Memory B cell (primary cell): ENCODE results near the gene CCDC154.

Experiments
- ATAC-seq: fragments of 150-1000 bp; cut with Tn5 transposase; 2 replicates; pipeline ENCODE4 v1.10.0; 2021; ENCODE audit warnings: low read depth, mild to moderate bottlenecking, moderate library complexity
- DNase-seq, 2 donors: peaks; one replicate each; pipeline ENCODE4 v3.0.0; 2022; ENCODE audit warnings: low spot score in 2 of 2
- H3K27ac Mint-ChIP-seq: one replicate; pipeline ENCODE4 v1.8.0; 2022; ENCODE audit warnings: mild to moderate bottlenecking, moderate library complexity, mixed read lengths
- H3K27me3 Mint-ChIP-seq: one replicate; pipeline ENCODE4 v1.8.0; 2022; ENCODE audit warnings: mixed read lengths
- H3K36me3 Mint-ChIP-seq: one replicate; pipeline ENCODE4 v1.8.0; 2022; ENCODE audit warnings: mild to moderate bottlenecking, mixed read lengths
- H3K4me1 Mint-ChIP-seq: one replicate; pipeline ENCODE4 v1.8.0; 2022; ENCODE audit warnings: mixed read lengths
- H3K4me3 Mint-ChIP-seq: one replicate; pipeline ENCODE4 v1.8.0; 2022; ENCODE audit warnings: mild to moderate bottlenecking, moderate library complexity, mixed read lengths
- H3K9me3 Mint-ChIP-seq: one replicate; pipeline ENCODE4 v1.8.0; 2022; ENCODE audit warnings: mixed read lengths

The CCDC154 gene

GRCh38 chr16:1454561-1454960 lies 10.2 kb upstream of the CCDC154 start:
- DNase-seq (no peak), ATAC-seq (no peak)
- Mint-ChIP-seq H3K27me3 (no peaks in the 10 kb centered on the region), H3K27ac (no peak overlapping the region), H3K4me3 (no peak overlapping the region), H3K36me3 (peaks cover 19% of the 10 kb centered on the region), H3K9me3 (no peaks in the 10 kb centered on the region), H3K4me1 (peaks cover 12% of the 10 kb centered on the region)

DNA sequence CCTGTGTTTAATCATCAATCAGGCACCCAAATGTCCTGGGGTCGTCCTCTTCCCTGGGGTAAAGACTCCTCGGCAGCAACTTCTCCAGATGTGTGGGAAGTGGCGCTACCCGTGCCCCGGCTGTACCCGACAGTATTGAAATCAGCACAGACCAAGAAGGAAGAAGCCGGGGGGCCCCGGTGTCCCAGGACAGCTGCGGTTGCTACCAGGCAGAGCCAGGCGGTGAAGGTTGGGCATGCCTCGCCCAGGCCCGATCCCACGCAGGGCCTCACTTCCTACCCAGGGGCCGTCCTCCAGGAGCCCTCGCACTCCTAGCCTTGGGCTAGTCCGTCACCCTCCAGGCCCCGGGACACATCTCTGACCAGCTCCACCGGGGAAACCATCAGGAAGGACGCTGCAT lies 9.0 kb upstream of the CCDC154 start:
- Mint-ChIP-seq H3K4me3 (no peak overlapping the region), H3K27ac (no peak overlapping the region), H3K27me3 (no peaks in the 10 kb centered on the region), H3K9me3 (no peaks in the 10 kb centered on the region), H3K4me1 (peaks cover 3% of the 10 kb centered on the region), H3K36me3 (peaks cover 11% of the 10 kb centered on the region)
- DNase-seq (no peak), ATAC-seq (no peak)

GRCh38 chr16:1452530-1452929 lies 8.2 kb upstream of the CCDC154 start:
- Mint-ChIP-seq H3K9me3 (no peaks in the 10 kb centered on the region), H3K36me3 (peaks cover 9% of the 10 kb centered on the region), H3K27ac (no peak overlapping the region), H3K4me1 (no peaks in the 10 kb centered on the region), H3K4me3 (no peak overlapping the region), H3K27me3 (no peaks in the 10 kb centered on the region)
- no peak for ATAC-seq
- DNase-seq = no peak

DNA sequence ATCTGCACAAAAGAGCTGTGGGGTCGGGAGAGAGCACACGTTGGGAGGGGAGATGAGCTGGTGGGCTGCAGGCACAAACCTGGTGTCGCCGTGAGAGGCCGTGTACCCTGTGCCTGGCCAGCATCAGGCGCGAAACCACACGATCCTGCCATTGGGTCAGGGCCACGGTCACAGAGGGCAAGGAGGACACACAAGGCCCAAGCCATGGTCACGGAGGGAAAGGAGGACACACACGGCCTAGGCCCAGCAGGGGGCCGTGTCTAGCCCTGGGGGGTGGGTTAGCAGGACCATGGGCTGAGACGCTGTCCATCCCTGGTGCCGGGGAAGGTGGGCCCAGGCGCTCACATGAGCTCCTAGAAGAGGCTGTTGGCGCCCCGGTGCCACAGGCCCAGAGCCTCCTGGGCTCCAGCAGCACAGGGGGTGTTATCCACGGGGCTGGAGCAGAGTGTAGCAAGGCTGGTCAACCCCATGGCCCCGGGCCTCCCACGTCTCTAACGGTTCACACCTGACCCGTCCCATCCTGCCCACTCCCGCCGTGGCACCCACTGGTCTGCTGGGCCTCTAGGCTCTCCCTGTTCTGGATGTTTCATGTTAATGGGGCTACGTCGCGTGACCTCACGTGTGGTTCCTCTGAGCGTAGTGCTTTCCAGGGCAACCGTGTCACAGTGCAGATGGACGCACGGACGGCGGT lies 7.5 kb upstream of the CCDC154 start:
- Mint-ChIP-seq H3K9me3 (no peaks in the 10 kb centered on the region), H3K36me3 (peaks cover 9% of the 10 kb centered on the region), H3K27me3 (no peaks in the 10 kb centered on the region), H3K4me3 (no peak overlapping the region), H3K27ac (no peak overlapping the region), H3K4me1 (no peaks in the 10 kb centered on the region)
- ATAC-seq = no peak
- DNase-seq = no peak

DNA sequence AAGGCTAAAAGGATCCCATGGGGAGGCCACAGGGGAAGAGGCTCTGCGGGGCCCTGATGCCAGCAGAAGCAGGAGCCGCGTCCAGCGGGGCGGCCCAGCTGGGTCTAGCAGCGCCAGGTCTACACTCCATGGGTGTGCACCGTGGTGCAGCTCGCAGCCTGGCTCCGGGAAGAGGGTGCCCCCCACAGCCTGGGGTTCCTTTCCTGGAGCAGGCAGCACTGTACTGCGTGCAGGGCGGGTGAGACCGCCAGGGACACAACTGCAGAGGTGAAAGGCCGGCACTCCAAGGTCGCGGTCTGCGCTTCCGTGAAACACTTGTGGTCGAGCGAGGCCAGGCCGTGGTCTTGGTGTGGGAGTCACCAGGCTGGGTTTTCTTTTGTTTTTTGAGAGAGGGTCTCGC lies 6.5 kb upstream of the CCDC154 start:
- DNase-seq (no peak), ATAC-seq (no peak)
- Mint-ChIP-seq H3K9me3 (no peaks in the 10 kb centered on the region), H3K36me3 (peaks cover 10% of the 10 kb centered on the region), H3K27me3 (no peaks in the 10 kb centered on the region), H3K4me1 (no peaks in the 10 kb centered on the region), H3K4me3 (no peak overlapping the region), H3K27ac (no peak overlapping the region)

GRCh38 chr16:1450218-1450617 lies 5.9 kb upstream of the CCDC154 start:
- ATAC-seq (no peak), DNase-seq (no peak)
- no peaks in the 10 kb centered on the region for H3K9me3 Mint-ChIP-seq
- peaks cover 10% of the 10 kb centered on the region for H3K36me3 Mint-ChIP-seq
- H3K27ac Mint-ChIP-seq = no peak overlapping the region
- H3K4me1 Mint-ChIP-seq = no peaks in the 10 kb centered on the region
- no peaks in the 10 kb centered on the region for H3K27me3 Mint-ChIP-seq
- no peak overlapping the region for H3K4me3 Mint-ChIP-seq

- no peaks in the 10 kb centered on the region for H3K9me3 Mint-ChIP-seq
- H3K27me3 Mint-ChIP-seq = no peaks in the 10 kb centered on the region
- peak overlapping the region; percentile 60 for H3K27ac Mint-ChIP-seq
- DNase-seq (no peak), ATAC-seq (no peak)
- peaks cover 2% of the 10 kb centered on the region for H3K4me1 Mint-ChIP-seq
- peaks cover 10% of the 10 kb centered on the region for H3K36me3 Mint-ChIP-seq
- H3K4me3 Mint-ChIP-seq = no peak overlapping the region
Observed at GRCh38 chr16:1449201-1449788, 4.9 kb upstream of the CCDC154 start.

DNA sequence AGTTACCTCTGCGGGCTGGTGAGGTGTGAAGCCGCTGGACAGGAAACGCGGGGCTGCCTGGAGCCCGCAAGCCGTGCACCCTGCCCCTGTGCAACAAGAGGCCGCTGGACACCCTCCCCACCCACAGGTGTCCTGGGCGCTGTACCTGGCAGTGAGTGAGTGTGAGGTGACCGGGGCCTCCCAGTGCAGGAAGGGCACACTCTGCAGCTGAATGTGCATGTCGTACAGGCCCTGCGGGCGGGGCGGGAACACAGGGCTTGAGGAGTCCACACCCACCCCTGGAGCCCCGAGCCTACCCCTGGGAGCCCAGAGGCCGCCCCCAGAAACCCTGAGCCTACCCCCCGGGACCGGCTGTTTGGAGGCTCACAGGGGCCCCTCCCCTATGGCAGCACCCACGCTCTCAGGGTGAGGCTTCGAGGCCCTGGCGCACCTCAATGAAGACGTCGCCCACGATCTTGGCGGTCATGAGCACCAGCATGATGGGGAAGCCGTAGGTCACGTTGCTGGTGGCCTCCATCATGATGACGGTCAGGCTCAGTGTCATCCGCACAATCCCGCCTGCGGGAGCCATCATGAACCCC lies 4.3 kb upstream of the CCDC154 start:
- Mint-ChIP-seq H3K4me1 (peaks cover 2% of the 10 kb centered on the region), H3K27ac (no peak overlapping the region), H3K4me3 (no peak overlapping the region), H3K36me3 (peaks cover 9% of the 10 kb centered on the region), H3K27me3 (no peaks in the 10 kb centered on the region), H3K9me3 (no peaks in the 10 kb centered on the region)
- no peak for DNase-seq
- ATAC-seq = no peak

DNA sequence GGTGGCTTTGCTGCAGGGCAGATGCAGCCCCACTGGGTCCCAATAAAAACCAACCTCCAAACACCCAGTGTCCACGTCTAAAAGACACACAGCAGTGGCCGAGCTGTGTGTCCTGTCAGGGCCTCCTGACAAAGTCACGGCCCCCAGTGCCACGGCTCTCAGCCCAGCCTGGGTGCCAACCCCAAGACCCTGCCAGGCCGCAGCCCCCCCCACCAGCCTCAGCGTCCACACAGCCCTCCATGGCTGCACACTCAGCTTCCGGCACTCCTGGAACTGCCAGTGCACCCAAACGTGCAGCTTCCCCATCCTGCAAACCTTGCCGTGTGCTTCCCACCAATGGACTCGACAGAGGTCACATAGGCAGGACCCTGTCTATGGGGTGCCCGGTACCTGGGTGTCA lies 3.6 kb upstream of the CCDC154 start:
- ATAC-seq (no peak), DNase-seq (no peak)
- no peak overlapping the region for H3K27ac Mint-ChIP-seq
- peaks cover 9% of the 10 kb centered on the region for H3K36me3 Mint-ChIP-seq
- H3K27me3 Mint-ChIP-seq = no peaks in the 10 kb centered on the region
- H3K9me3 Mint-ChIP-seq = no peaks in the 10 kb centered on the region
- peaks cover 2% of the 10 kb centered on the region for H3K4me1 Mint-ChIP-seq
- no peak overlapping the region for H3K4me3 Mint-ChIP-seq

DNA sequence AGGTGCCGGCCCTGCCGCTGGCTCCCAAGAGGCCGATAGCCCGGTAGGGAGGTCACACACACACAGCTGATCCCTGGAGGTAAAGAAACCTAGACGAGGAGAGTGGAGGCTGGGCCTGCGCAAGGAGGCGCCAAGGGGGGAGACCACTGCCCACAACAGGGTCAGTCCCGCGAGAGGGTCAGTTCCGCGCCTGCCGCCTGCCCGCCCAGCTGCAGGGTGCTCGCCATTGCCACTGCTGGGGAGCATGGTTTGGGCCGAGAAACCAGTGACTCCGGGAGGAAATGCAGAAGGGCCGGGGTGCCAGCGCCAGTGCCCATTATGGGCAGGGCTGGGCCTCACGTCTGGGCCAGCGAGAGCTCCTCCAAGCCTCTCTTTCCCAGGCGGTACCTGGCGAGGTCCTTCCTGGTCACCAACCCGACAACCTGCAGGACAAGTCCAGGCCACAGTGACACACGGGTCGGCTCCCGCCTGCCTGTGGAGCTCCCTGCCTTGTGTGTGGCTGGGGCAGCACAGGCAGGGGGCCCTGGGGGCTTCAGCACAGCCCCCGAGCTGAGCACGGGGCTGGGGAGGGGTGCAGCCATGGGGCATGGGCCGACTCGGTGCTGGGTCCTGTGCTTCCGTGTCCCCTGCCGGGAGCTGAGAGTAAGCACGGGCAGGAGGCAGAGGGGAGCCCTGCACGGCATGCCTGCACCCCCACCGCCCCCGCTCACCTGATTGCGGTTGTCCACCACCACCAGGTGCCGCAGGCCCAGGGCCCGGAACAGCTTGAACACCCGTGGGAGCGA lies 2.1 kb upstream of the CCDC154 start:
- Mint-ChIP-seq H3K4me3 (no peak overlapping the region), H3K4me1 (peaks cover 2% of the 10 kb centered on the region), H3K9me3 (no peaks in the 10 kb centered on the region), H3K27me3 (no peaks in the 10 kb centered on the region), H3K36me3 (peaks cover 4% of the 10 kb centered on the region), H3K27ac (peak overlapping the region; percentile 97)
- DNase-seq = no peak
- ATAC-seq = no peak

- peak in 1 of 2 donors; percentile 23 for DNase-seq
- no peak overlapping the region for H3K4me3 Mint-ChIP-seq
- ATAC-seq = peak; percentile 15
- H3K36me3 Mint-ChIP-seq = peaks cover 2% of the 10 kb centered on the region
- no peaks in the 10 kb centered on the region for H3K27me3 Mint-ChIP-seq
- H3K27ac Mint-ChIP-seq = peak overlapping the region; percentile 97
- H3K4me1 Mint-ChIP-seq = peaks cover 2% of the 10 kb centered on the region
- no peaks in the 10 kb centered on the region for H3K9me3 Mint-ChIP-seq
Observed at GRCh38 chr16:1445518-1446203, 1.3 kb upstream of the CCDC154 start.

DNA sequence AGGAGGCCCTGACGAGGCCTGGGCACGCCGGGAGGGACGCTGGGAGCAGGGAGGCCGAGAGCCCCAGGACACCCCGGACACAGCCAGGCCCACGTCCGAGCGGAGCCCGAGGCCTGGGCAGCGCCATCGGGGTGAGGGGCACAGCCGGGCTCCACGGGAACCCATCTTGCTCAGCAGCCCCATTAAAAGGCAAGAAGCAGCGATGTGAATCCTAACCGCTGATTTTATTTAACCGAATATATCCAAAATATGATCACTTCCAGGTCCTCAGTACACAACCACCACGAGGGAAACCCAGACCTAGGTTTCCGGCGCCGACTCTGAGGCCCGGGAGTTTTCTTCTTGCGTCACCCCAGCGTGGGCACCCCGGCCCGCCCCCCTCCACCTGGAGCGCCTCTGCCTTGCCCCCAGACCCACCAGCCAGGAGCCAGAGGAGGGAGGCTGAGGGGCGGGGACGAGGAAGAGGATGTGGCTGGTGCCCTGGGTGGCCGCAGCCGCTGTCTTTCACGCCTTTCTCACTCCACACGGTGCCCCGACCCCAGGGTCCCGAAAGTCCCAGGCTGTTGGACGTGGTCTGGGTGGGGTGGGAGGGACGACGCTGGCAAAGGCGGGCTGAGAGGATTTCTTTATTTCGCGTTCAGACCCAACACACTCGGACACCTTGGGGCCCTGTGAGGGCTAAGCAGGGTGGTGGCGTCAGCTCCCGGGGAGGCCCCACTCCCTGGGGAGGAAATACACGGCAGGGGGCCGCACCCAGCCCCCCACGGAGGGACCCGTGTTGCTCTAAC lies 568 bp upstream of the CCDC154 start:
- Mint-ChIP-seq H3K9me3 (no peaks in the 10 kb centered on the region), H3K27me3 (no peaks in the 10 kb centered on the region), H3K36me3 (peaks cover 4% of the 10 kb centered on the region), H3K27ac (peak overlapping the region; percentile 97), H3K4me3 (peak overlapping the region; percentile 80), H3K4me1 (peaks cover 2% of the 10 kb centered on the region)
- DNase-seq (peak; percentile 64 to 76), ATAC-seq (peak; percentile 81)

DNA sequence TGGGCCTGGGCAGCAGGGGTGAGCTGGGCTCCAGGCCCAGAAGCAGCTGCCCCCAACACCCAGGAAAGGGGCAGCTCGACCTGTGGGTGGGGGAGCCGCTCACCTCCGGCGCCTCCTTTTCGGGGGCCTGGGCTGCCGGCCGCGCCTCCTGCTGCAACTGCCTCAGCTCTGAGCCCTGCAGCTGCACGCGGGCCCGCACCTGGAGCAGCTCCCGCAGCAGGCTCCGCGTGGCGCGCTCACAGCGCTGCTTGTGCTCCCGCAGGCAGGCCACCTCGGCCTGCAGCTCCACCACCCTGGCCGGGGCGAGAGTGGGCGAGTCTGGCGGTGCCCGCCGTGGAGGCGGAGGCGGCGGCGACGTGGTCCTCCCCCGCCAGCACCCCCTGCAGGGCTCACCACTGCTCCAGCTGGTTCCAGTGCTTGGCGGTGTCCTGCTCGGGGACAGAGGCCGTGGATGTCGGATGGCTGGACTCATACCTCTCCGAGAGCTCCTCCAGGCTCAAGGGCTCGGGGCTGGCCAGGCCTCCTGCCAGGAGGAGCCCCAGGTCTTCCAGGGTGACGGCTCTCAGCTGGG lies 868 bp downstream of the CCDC154 start:
- ATAC-seq (no peak), DNase-seq (no peak)
- no peaks in the 10 kb centered on the region for H3K27me3 Mint-ChIP-seq
- no peak overlapping the region for H3K27ac Mint-ChIP-seq
- H3K4me3 Mint-ChIP-seq = no peak overlapping the region
- no peaks in the 10 kb centered on the region for H3K9me3 Mint-ChIP-seq
- H3K4me1 Mint-ChIP-seq = peaks cover 2% of the 10 kb centered on the region
- H3K36me3 Mint-ChIP-seq = peaks cover 4% of the 10 kb centered on the region
